GM19239 (cell line): ENCODE data around the gene FXYD6.

ENCODE experiments used
- DNase-seq: peaks from one replicate; pipeline ENCODE4 v3.0.0; 2011; ENCODE audit warnings: low spot score; ENCODE audit not compliant: insufficient read length
- FAIRE-seq: peaks from 2 replicates; lab custom pipeline; 2011; peaks lifted over from hg19 to GRCh38; lab: Jason Lieb, UNC

The FXYD6 gene

GRCh38 chr11:117852309-117852708, 24.1 kb downstream of the FXYD6 start:
- DNase-seq = no peak
- no peak for FAIRE-seq

- DNase-seq = no peak
- no peak for FAIRE-seq
Measured at GRCh38 chr11:117851852-117852251, 24.6 kb downstream of the FXYD6 start.

- no peak for FAIRE-seq
Measured at GRCh38 chr11:117851106-117851505, 25.4 kb downstream of the FXYD6 start.

GRCh38 chr11:117849781-117850414, 26.6 kb downstream of the FXYD6 start:
- DNase-seq = no peak
- FAIRE-seq = no peak

More at GRCh38 chr11:117851106-117851505, 25.4 kb downstream of the FXYD6 start:
- DNase-seq = no peak

- peak; percentile 47 for DNase-seq
- FAIRE-seq = peak; percentile 76
Measured at GRCh38 chr11:117843666-117844484, 32.6 kb downstream of the FXYD6 start.

- no peak for DNase-seq
- FAIRE-seq = no peak
Measured at GRCh38 chr11:117842131-117842941, 34.1 kb downstream of the FXYD6 start.

- DNase-seq (no peak), FAIRE-seq (no peak)
Measured at GRCh38 chr11:117841551-117842031, 34.9 kb downstream of the FXYD6 start.

- no peak for FAIRE-seq
- no peak for DNase-seq
Measured at GRCh38 chr11:117840881-117841550, 35.4 kb downstream of the FXYD6 start.

- DNase-seq (no peak), FAIRE-seq (no peak)
Measured at GRCh38 chr11:117839936-117840813, 36.3 kb downstream of the FXYD6 start.

- FAIRE-seq (no peak), DNase-seq (no peak)
Measured at GRCh38 chr11:117839380-117839881, 37.0 kb downstream of the FXYD6 start.

- DNase-seq (no peak), FAIRE-seq (no peak)
Measured at GRCh38 chr11:117838901-117839300, 37.6 kb downstream of the FXYD6 start.

- FAIRE-seq = no peak
- DNase-seq = no peak
Measured at GRCh38 chr11:117837791-117838190, 38.7 kb downstream of the FXYD6 start.

- DNase-seq (no peak), FAIRE-seq (no peak)
Measured at GRCh38 chr11:117837070-117837776, 39.2 kb downstream of the FXYD6 start.

GRCh38 chr11:117836077-117836960, 40.1 kb downstream of the FXYD6 start:
- FAIRE-seq = no peak
- no peak for DNase-seq

- FAIRE-seq (no peak), DNase-seq (no peak)
Measured at GRCh38 chr11:117835576-117835975, 40.9 kb downstream of the FXYD6 start.

- no peak for FAIRE-seq
- DNase-seq = no peak
Measured at GRCh38 chr11:117834838-117835443, 41.5 kb downstream of the FXYD6 start.
